ENCODE results near the gene EHMT1.
"Not testable (repeated sequence)": the region's sequence is repeated elsewhere in the genome, so short reads cannot be mapped to it uniquely, and the experiment has no call there.

The EHMT1 gene

GRCh38 chr9:137804908-137805630 lies 186.3 kb downstream of the EHMT1 start:
- no peak for DNase-seq
- TF ChIP-seq, protein P1, sequence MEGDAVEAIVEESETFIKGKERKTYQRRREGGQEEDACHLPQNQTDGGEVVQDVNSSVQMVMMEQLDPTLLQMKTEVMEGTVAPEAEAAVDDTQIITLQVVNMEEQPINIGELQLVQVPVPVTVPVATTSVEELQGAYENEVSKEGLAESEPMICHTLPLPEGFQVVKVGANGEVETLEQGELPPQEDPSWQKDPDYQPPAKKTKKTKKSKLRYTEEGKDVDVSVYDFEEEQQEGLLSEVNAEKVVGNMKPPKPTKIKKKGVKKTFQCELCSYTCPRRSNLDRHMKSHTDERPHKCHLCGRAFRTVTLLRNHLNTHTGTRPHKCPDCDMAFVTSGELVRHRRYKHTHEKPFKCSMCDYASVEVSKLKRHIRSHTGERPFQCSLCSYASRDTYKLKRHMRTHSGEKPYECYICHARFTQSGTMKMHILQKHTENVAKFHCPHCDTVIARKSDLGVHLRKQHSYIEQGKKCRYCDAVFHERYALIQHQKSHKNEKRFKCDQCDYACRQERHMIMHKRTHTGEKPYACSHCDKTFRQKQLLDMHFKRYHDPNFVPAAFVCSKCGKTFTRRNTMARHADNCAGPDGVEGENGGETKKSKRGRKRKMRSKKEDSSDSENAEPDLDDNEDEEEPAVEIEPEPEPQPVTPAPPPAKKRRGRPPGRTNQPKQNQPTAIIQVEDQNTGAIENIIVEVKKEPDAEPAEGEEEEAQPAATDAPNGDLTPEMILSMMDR (IDR thresholded peaks at IDR 0.05), result no peak
- intact Hi-C loops (cut with DNase I; ENCODE audit: low total_unique reads), result no loop called here
- no peak overlapping the region for H3K27ac ChIP-seq
- H3K9me3 ChIP-seq, result no peaks in the 10 kb centered on the region
- H3K27me3 ChIP-seq, result no peaks in the 10 kb centered on the region
- peaks cover 36 to 85% (median 58%) of the 10 kb centered on the region in 3 donors for H3K36me3 ChIP-seq
- H3K4me1 ChIP-seq, result no peaks in the 10 kb centered on the region
- no peak overlapping the region for H3K4me3 ChIP-seq

GRCh38 chr9:137807721-137808703 lies 189.2 kb downstream of the EHMT1 start:
- no peaks in the 10 kb centered on the region for H3K9me3 ChIP-seq
- H3K27me3 ChIP-seq, result no peaks in the 10 kb centered on the region
- intact Hi-C loops (cut with DNase I; ENCODE audit: low total_unique reads), result no loop called here
- peaks cover 19 to 83% (median 49%) of the 10 kb centered on the region in 3 donors for H3K36me3 ChIP-seq
- TF ChIP-seq, protein P1 (IDR thresholded peaks at IDR 0.05), result no peak
- H3K4me3 ChIP-seq, result no peak overlapping the region
- H3K27ac ChIP-seq, result no peak overlapping the region
- no peak for DNase-seq
- H3K4me1 ChIP-seq, result no peaks in the 10 kb centered on the region

- no peaks in the 10 kb centered on the region for H3K4me1 ChIP-seq
- no peaks in the 10 kb centered on the region for H3K27me3 ChIP-seq
- DNase-seq, result no peak
- no peaks in the 10 kb centered on the region for H3K9me3 ChIP-seq
- no peak overlapping the region for H3K4me3 ChIP-seq
- peaks cover 26 to 83% (median 51%) of the 10 kb centered on the region in 3 donors for H3K36me3 ChIP-seq
- intact Hi-C loops (cut with DNase I; ENCODE audit: low total_unique reads), result no loop called here
- TF ChIP-seq, protein P1 (IDR thresholded peaks at IDR 0.05), result no peak
- H3K27ac ChIP-seq, result no peak overlapping the region
Observed at GRCh38 chr9:137809040-137809576, 190.3 kb downstream of the EHMT1 start.

DNA sequence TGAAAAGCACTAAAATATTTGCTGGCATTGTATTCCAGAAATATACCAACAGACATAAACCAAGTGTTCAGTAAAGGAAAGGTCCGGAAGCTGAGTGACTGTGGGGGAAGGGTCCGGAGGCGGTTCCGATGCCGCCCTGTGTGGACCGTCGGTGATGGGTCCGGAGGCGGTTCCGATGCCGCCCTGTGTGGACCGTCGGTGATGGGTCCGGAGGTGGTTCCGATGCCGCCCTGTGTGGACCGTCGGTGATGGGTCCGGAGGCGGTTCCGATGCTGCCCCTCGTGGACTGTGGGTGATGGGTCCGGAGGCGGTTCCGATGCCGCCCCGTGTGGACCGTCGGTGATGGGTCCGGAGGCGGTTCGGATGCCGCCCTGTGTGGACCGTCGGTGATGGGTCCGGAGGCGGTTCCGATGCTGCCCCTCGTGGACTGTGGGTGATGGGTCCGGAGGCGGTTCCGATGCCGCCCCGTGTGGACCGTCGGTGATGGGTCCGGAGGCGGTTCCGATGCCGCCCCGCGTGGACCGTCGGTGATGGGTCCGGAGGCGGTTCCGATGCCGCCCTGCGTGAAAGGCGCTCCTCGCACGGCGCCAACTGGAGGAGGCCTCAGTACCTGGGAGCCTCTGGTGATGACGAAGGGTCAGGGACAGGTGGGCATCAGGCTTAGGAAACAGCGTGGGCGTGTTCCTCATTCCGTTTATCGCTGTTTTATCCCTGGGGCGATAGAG lies 191.1 kb downstream of the EHMT1 start:
- intact Hi-C loops (cut with DNase I; ENCODE audit: low total_unique reads); H3K27ac ChIP-seq; H3K4me3 ChIP-seq; H3K9me3 ChIP-seq; DNase-seq; H3K4me1 ChIP-seq; H3K27me3 ChIP-seq: not testable (repeated sequence)
- H3K36me3 ChIP-seq, result peaks cover 34 to 86% (median 59%) of the 10 kb centered on the region in 3 donors

GRCh38 chr9:137811283-137811870 lies 192.6 kb downstream of the EHMT1 start:
- Histone ChIP-seq H3K27ac (no peak overlapping the region), H3K4me3 (no peak overlapping the region), H3K9me3 (no peaks in the 10 kb centered on the region), H3K36me3 (peaks cover 46 to 89% (median 72%) of the 10 kb centered on the region in 3 donors), H3K4me1 (no peaks in the 10 kb centered on the region), H3K27me3 (no peaks in the 10 kb centered on the region)
- TF ChIP-seq, protein P1 (IDR thresholded peaks at IDR 0.05), result no peak
- intact Hi-C loops (cut with DNase I; ENCODE audit: low total_unique reads), result no loop called here
- DNase-seq, result no peak

Data from tibial artery (tissue), 4 donors.